Cardiac fibroblast (primary cell): ENCODE results near the gene TLE4.
A peak's percentile ranks its signal among the peaks of the same experiment; 100 is the strongest.

Experiments
- DNase-seq, 2 donors: peaks; one replicate each; pipeline versions ENCODE4 v3.0.0 to v3.0.0-alpha.2; 2010; ENCODE audit warnings: low read depth in 2 of 2
- H3K4me3 ChIP-seq, 2 donors: replicated peaks in 1 of 2; 1 replicate in 1 of 2; 2 replicates in 1 of 2; pipeline ENCODE4 v1.5.1; 2011; ENCODE audit warnings: low read depth in 2 of 2, low read length in 2 of 2, mild to moderate bottlenecking in 2 of 2, moderate library complexity in 1 of 2
- CTCF ChIP-seq: IDR thresholded peaks from one replicate; pipeline ENCODE4 v1.5.1; 2011; ENCODE audit warnings: low read depth, mild to moderate bottlenecking, low read length, inconsistent platforms

Gene TLE4

DNA sequence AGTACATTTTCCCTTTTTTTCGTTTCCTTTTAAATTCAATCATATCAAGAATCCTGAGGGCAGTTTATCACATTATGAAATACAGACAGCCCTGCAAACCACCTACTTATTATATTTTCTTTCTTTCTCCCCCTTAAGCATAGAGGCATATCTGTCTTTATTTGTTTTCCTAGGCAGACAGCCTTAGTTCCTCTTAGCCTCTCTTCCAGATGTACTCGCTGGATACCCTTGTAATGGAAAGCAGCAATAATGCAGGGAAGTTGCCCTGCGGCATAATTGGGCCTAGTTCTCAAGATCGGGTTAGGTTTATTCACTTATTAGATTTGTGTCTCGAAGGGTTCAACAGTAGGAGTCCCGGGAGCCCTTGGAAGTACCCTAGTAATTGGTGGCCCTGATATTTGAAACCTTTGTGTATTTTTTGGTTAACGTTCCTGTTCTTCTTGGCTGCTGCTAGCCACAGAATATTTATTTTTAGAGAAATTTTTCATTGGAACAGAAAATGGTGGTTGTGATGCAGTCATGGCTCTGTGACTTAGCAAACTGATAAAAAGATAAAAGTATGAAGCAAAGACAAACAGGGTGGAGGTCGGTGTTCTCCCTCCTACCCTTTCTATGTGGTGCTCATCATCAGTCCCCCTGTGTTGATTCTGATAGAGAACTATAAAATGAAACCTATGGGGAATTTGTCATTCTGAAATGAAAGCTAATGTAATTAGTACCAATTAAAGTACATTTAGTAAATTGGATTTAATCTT, 6.4 kb downstream of the TLE4 start:
- H3K4me3 ChIP-seq: no peak overlapping the region
- TF ChIP-seq CTCF: no peak
- DNase-seq: peak; percentile 8 to 44

- peak; percentile 28 to 81 for DNase-seq
- TF ChIP-seq CTCF: no peak
- no peak overlapping the region for H3K4me3 ChIP-seq
Observed at GRCh38 chr9:79578891-79579290, 7.1 kb downstream of the TLE4 start.

DNA sequence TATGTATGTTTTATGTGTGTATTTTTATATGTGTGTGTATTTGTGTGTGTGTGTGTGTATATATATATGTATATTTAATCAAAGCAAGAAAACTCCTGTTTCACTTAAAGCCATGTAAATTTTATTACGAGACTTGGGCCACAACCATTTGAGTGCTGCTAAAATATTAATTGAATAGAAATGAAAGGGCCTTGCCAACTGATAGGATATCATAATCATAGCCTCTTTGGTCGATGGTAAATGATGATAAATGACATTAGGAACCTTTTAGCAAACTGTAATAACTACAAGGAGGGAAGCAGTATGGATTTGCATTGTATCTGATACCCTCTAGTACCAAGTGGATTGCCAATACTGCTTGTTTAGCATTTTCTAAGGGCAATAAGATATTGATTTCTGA, 7.9 kb downstream of the TLE4 start:
- TF ChIP-seq CTCF: no peak
- H3K4me3 ChIP-seq: no peak overlapping the region
- DNase-seq: no peak

- H3K4me3 ChIP-seq: no peak overlapping the region
- DNase-seq: no peak
- no peak for TF ChIP-seq CTCF
Observed at GRCh38 chr9:79580055-79580454, 8.3 kb downstream of the TLE4 start.

DNA sequence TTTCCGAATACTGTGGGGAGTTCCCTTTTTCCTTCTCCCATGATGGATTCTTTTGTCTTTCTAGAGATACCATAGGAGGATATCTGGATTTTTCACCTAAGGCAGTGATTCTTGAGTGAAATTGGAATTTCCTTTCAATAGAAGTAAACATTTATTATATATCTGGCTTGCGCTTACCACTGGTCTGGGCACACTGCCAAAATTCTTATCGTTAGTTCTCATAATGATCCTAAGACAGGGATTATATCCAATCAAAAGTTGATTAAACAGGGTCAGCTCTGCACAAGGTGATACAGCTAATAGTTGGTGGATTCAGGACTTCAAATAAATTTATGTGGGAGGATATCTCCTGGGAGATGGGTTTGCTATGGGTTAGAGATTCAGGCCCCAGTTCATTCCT, 9.6 kb downstream of the TLE4 start:
- peak; percentile 60 for DNase-seq
- H3K4me3 ChIP-seq: no peak overlapping the region
- no peak for TF ChIP-seq CTCF

- H3K4me3 ChIP-seq: peak overlapping the region in 1 of 2 donors; percentile 25
- no peak for TF ChIP-seq CTCF
- peak; percentile 72 to 84 for DNase-seq
Observed at GRCh38 chr9:79581794-79582193, 10.0 kb downstream of the TLE4 start.
